Tibial nerve (tissue), 4 donors: ENCODE measurements around the gene METTL16. TPM values are rescaled to one million over a fixed set of nuclear protein-coding genes. Genes with fewer than 3 reads are reported as not detected.

Experiments
- DNase-seq, 2 donors: peaks; one replicate each; pipeline ENCODE4 v3.0.0-alpha.2; 2019; ENCODE audit warnings: low spot score in 2 of 2
- H3K27ac ChIP-seq, 4 donors: fragments of 200-600 bp; sonication (generic) in 3 of 4; one replicate each; pipeline ENCODE4 v1.5.1; 2017 to 2019; ENCODE audit warnings: mild to moderate bottlenecking in 1 of 4
- H3K27me3 ChIP-seq, 2 donors: fragments of 200-600 bp; sonication (generic) in 1 of 2; one replicate each; pipeline versions ENCODE4 v1.5.1 to v1.6.0; 2017 to 2019
- H3K36me3 ChIP-seq, 3 donors: fragments of 200-600 bp; sonication (generic); one replicate each; pipeline ENCODE4 v1.5.1; 2018 to 2019
- H3K4me1 ChIP-seq, 4 donors: fragments of 200-600 bp; sonication (generic) in 3 of 4; one replicate each; pipeline ENCODE4 v1.5.1; 2017 to 2019
- H3K4me3 ChIP-seq, 4 donors: fragments of 200-600 bp; sonication (generic) in 3 of 4; one replicate each; pipeline ENCODE4 v1.5.1; 2017 to 2019; ENCODE audit warnings: mild to moderate bottlenecking in 1 of 4, moderate library complexity in 1 of 4
- H3K9me3 ChIP-seq, 4 donors: fragments of 200-600 bp; sonication (generic) in 3 of 4; one replicate each; pipeline ENCODE4 v1.5.1; 2017 to 2019
- EP300 ChIP-seq, 2 donors: sonication (generic); formaldehyde crosslinking; IDR thresholded peaks; one replicate each; pipeline ENCODE4 v1.6.1; 2017; ENCODE audit warnings: antibody characterized with exemption in 2 of 2, mild to moderate bottlenecking in 1 of 2
- POLR2A ChIP-seq, 2 donors: fragments of 450-650 bp; IDR thresholded peaks; one replicate each; pipeline ENCODE4 v1.6.1; 2017; ENCODE audit warnings: antibody characterized with exemption in 2 of 2, mild to moderate bottlenecking in 2 of 2, moderate library complexity in 2 of 2
- WGBS, 2 donors: methylation state at CpG; one replicate each; pipeline ENCODE4 v1.1.5; 2018; 5-methylcytosine and 5-hydroxymethylcytosine counted together
- total RNA-seq, 4 donors: library from RNA; depleted of rRNA; stranded (reverse); fragments of >200 nt; gene quantifications; one replicate each; pipeline ENCODE4 v1.1.0, GENCODE V29; 2016
- TF ChIP-seq, protein P1 (sequence below), 5 experiments: fragments of 200-600 bp in 3 of 5; fragments of 450-650 bp in 2 of 5; sonication (generic) in 3 of 5; IDR thresholded peaks; one replicate each; pipeline ENCODE4 v1.5.1; 2016 to 2019; ENCODE audit warnings: antibody characterized with exemption in 5 of 5, mild to moderate bottlenecking in 3 of 5, moderate library complexity in 2 of 5

The METTL16 gene
- total RNA-seq, 4 donors from 2014 or later = 26.5 to 38.1 (median 33.9) TPM

DNA sequence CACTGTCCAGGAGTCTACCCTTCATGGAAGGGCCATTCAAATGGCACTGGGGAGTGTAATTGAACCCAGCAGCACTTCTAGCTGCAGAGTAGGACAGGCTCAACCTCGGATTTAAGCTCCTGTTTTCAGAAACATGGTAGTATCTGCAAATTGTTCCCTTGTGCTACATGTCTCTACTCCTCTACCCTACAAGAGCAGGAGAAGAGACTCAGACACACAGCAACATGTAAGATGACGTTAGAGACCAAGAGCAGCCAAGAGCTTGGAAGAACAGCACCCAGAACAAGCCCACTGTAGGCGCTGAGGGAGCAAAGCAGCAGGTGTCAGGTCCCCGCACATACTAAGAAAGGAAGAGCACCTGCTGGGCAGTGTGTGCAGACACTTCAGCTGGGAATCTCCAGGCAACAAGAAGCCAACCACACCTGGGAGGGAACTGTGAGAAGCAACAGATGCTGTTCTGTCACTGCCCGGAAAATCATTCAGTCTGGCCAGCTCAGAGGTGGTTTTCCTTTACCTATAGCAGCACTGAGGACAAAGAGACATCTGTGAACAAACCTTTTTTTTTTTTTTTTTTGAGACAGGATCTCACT lies 75.3 kb downstream of the METTL16 start:
- 79 to 82% methylated on average over 5 of the region's 5 CpGs for WGBS, 2 donors
- no peak overlapping the region for H3K27ac ChIP-seq
- H3K4me3 ChIP-seq = no peak overlapping the region
- H3K9me3 ChIP-seq = no peaks in the 10 kb centered on the region
- H3K36me3 ChIP-seq = peaks cover 0 to 76% (median 0%) of the 10 kb centered on the region in 3 donors
- DNase-seq = no peak
- TF ChIP-seq, protein P1, sequence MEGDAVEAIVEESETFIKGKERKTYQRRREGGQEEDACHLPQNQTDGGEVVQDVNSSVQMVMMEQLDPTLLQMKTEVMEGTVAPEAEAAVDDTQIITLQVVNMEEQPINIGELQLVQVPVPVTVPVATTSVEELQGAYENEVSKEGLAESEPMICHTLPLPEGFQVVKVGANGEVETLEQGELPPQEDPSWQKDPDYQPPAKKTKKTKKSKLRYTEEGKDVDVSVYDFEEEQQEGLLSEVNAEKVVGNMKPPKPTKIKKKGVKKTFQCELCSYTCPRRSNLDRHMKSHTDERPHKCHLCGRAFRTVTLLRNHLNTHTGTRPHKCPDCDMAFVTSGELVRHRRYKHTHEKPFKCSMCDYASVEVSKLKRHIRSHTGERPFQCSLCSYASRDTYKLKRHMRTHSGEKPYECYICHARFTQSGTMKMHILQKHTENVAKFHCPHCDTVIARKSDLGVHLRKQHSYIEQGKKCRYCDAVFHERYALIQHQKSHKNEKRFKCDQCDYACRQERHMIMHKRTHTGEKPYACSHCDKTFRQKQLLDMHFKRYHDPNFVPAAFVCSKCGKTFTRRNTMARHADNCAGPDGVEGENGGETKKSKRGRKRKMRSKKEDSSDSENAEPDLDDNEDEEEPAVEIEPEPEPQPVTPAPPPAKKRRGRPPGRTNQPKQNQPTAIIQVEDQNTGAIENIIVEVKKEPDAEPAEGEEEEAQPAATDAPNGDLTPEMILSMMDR (IDR thresholded peaks at IDR 0.05) = no peak
- no peak for TF ChIP-seq POLR2A (IDR thresholded peaks at IDR 0.05)
- no peak for TF ChIP-seq EP300 (IDR thresholded peaks at IDR 0.05)
- H3K4me1 ChIP-seq = peaks cover 0 to 15% (median 0%) of the 10 kb centered on the region in 4 donors
- H3K27me3 ChIP-seq = no peaks in the 10 kb centered on the region

DNA sequence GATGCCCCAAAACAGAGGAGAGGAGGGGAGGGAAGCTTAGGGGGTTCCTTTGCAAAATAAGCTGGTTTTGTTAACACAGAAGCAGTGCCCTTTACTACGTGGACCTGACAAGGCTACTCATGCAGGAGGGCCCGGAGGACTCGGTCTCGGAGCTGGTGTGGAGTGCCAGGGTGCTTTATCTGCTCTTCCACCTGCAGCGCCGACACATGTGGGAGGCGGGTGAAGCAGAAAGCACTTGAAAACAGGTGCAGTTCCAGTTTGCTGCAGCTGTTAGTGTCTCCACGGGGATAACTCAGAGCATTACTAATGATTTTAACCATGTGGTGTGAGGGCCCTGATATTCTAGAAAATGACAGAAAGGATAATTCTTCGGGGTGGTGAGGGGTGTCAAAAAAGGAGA lies 75.8 kb downstream of the METTL16 start:
- Histone ChIP-seq H3K9me3 (no peaks in the 10 kb centered on the region), H3K27ac (peak overlapping the region in 1 of 4 donors; percentile 11), H3K4me1 (peaks cover 0 to 15% (median 0%) of the 10 kb centered on the region in 4 donors), H3K36me3 (peaks cover 0 to 71% (median 0%) of the 10 kb centered on the region in 3 donors), H3K27me3 (no peaks in the 10 kb centered on the region), H3K4me3 (no peak overlapping the region)
- WGBS, 2 donors = 58 to 74% methylated on average over 9 of the region's 9 CpGs
- no peak for TF ChIP-seq POLR2A (IDR thresholded peaks at IDR 0.05)
- TF ChIP-seq, protein P1 (IDR thresholded peaks at IDR 0.05) = no peak
- no peak for DNase-seq

DNA sequence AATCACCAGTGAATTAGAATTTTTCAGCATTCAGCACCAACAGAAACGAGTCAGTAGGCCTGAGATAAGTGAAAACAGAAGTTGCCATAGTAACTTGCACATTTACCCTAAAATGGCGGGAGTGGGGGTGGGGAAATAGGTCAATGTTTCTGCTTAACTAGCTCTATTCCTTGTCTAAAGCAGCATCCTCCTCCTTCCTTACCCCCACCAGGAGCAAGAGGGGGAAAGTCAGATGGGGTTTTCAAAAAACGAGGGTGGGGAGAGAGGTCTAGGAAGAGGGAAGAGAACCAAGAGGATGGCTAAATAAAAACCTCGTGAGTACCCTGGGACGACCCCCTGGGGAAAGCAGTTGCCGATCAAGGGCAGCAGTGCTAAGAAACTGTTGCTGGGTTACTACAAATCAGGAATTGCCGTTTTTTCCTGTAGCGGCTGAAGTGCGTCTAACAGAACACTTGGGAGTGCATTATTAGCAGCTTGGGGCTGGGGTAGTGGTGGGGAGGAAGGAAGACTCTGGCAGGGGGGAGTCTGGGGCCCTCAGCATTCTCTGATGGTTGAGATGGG lies 76.4 kb downstream of the METTL16 start:
- 19 to 26% methylated on average over 9 of the region's 9 CpGs for WGBS, 2 donors

DNA sequence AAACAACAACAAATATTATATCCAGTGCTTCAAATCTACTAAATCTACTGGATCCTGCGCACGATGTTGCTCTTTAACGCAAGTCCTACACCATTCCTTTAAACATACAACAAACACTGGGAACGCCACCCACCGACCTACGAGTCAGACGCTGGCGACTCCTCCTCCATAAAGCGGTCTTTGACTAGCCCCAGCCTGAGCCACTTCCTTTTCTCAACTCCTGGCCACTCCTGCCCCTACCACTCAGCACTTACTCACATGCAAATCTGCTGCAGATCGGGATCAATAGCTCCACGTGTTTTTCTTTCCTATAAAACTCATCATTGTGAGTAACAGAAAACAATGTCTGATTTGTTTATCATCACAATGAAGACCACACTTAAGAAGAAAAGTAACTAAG lies 78.0 kb downstream of the METTL16 start:
- H3K4me1 ChIP-seq = peaks cover 0 to 15% (median 0%) of the 10 kb centered on the region in 4 donors
- no peaks in the 10 kb centered on the region for H3K27me3 ChIP-seq
- no peaks in the 10 kb centered on the region for H3K9me3 ChIP-seq
- no peak for TF ChIP-seq POLR2A (IDR thresholded peaks at IDR 0.05)
- 56 to 67% methylated on average over 11 of the region's 11 CpGs for WGBS, 2 donors
- DNase-seq = no peak
- no peak overlapping the region for H3K27ac ChIP-seq
- peaks cover 0 to 51% (median 0%) of the 10 kb centered on the region in 3 donors for H3K36me3 ChIP-seq
- H3K4me3 ChIP-seq = no peak overlapping the region

More for the DNA sequence above, 76.4 kb downstream of the METTL16 start:
- TF ChIP-seq, protein P1 (IDR thresholded peaks at IDR 0.05) = no peak
- TF ChIP-seq POLR2A (IDR thresholded peaks at IDR 0.05) (no peak), EP300 (IDR thresholded peaks at IDR 0.05) (no peak)
- H3K27me3 ChIP-seq = no peaks in the 10 kb centered on the region
- H3K27ac ChIP-seq = peak overlapping the region in 2 of 4 donors; percentile 11 to 73
- H3K4me1 ChIP-seq = peaks cover 0 to 15% (median 0%) of the 10 kb centered on the region in 4 donors
- H3K9me3 ChIP-seq = no peaks in the 10 kb centered on the region
- H3K36me3 ChIP-seq = peaks cover 0 to 65% (median 0%) of the 10 kb centered on the region in 3 donors
- DNase-seq = no peak
- H3K4me3 ChIP-seq = no peak overlapping the region

DNA sequence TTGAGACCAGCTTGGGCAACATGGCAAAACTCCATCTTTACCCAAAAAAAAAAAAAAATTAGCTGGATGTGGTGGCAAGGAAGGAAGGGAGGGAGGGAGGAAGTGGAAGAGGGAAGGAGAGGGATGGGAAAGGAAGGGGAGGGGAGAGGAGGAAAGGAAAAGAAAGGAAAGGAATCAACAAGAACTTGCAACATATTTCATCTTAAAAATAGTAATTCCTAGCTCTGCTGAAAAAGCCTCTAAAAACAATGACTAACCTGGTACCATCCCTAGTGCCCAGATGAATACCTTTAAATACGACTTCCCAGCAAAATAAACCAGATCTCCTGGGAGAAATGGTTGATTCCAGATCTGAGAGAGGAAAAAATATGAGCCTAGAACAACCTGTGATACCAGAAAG lies 83.8 kb downstream of the METTL16 start:
- peaks cover 0 to 15% (median 4%) of the 10 kb centered on the region in 4 donors for H3K4me1 ChIP-seq
- WGBS, 2 donors = 76 to 77% methylated on average over 1 of the region's 1 CpG
- H3K9me3 ChIP-seq = no peaks in the 10 kb centered on the region
- no peak overlapping the region for H3K27ac ChIP-seq
- no peak overlapping the region for H3K4me3 ChIP-seq
- peaks cover 0 to 3% (median 0%) of the 10 kb centered on the region in 3 donors for H3K36me3 ChIP-seq
- no peaks in the 10 kb centered on the region for H3K27me3 ChIP-seq
- TF ChIP-seq, protein P1 (IDR thresholded peaks at IDR 0.05) = no peak
- no peak for TF ChIP-seq EP300 (IDR thresholded peaks at IDR 0.05)
- no peak for TF ChIP-seq POLR2A (IDR thresholded peaks at IDR 0.05)
- DNase-seq = no peak
